Measurements from ENCODE around the gene BEND7. TPM values are rescaled to one million over a fixed set of nuclear protein-coding genes. Genes with fewer than 3 reads are reported as not detected.

BEND7 gene
- total RNA-seq, 1 experiment from 2014 or later, result 12.8 TPM

DNA sequence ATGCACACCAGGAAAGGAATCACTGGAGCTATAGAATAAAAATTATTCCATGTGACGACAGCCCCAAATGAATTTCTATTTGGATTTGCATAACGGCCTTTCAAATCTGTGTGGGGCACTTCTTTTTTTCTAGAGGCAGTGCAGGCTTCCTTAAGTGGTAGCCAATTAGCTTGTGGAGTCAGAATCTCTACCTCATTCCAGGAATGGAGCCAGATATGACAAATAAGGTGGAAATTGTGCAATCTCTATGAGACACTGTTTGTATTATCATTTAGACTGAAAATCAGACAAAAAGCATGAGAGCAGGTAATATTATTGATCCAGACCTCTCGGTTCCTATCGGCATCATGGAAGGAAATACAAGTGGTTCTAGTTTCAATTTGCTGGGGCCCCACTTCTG, 78.7 kb downstream of the BEND7 start:
- Mint-ChIP-seq H3K9me3 (peaks cover 5% of the 10 kb centered on the region; the same call in 1 of the 2 replicates), H3K4me1 (peaks cover 12% of the 10 kb centered on the region), H3K27ac (no peak overlapping the region), H3K27me3 (ENCODE audit: low read depth) (no peaks in the 10 kb centered on the region), H3K4me3 (no peak overlapping the region), H3K36me3 (peaks cover 12% of the 10 kb centered on the region)
- ATAC-seq (no peak), DNase-seq (ENCODE audit: low spot score) (no peak)
- POLR2A ChIA-PET, result no interaction called here
- CTCF ChIA-PET, result interaction anchor here (0.7 to 1.6 kb wide), 5 partner anchors 9 to 87 kb away, joined by 3 to 13 read pairs (median 5); no protein-coding TSS in a partner anchor
- TF ChIP-seq E2F1 (CRISPR knock-in tag; IDR thresholded peaks at IDR 0.05) (no peak), JUN (CRISPR knock-in tag; IDR thresholded peaks at IDR 0.05) (no peak), ELF4 (CRISPR knock-in tag; IDR thresholded peaks at IDR 0.05; ENCODE audit: low read depth) (no peak), RELA (CRISPR knock-in tag; IDR thresholded peaks at IDR 0.05; ENCODE audit: borderline replicate concordance) (no peak), HMGA2 (CRISPR knock-in tag; IDR thresholded peaks at IDR 0.05) (no peak), FOXP1 (CRISPR knock-in tag; IDR thresholded peaks at IDR 0.05; ENCODE audit: borderline replicate concordance) (no peak), PRRX2 (CRISPR knock-in tag; IDR thresholded peaks at IDR 0.05) (no peak)
- TF ChIP-seq, protein P1, sequence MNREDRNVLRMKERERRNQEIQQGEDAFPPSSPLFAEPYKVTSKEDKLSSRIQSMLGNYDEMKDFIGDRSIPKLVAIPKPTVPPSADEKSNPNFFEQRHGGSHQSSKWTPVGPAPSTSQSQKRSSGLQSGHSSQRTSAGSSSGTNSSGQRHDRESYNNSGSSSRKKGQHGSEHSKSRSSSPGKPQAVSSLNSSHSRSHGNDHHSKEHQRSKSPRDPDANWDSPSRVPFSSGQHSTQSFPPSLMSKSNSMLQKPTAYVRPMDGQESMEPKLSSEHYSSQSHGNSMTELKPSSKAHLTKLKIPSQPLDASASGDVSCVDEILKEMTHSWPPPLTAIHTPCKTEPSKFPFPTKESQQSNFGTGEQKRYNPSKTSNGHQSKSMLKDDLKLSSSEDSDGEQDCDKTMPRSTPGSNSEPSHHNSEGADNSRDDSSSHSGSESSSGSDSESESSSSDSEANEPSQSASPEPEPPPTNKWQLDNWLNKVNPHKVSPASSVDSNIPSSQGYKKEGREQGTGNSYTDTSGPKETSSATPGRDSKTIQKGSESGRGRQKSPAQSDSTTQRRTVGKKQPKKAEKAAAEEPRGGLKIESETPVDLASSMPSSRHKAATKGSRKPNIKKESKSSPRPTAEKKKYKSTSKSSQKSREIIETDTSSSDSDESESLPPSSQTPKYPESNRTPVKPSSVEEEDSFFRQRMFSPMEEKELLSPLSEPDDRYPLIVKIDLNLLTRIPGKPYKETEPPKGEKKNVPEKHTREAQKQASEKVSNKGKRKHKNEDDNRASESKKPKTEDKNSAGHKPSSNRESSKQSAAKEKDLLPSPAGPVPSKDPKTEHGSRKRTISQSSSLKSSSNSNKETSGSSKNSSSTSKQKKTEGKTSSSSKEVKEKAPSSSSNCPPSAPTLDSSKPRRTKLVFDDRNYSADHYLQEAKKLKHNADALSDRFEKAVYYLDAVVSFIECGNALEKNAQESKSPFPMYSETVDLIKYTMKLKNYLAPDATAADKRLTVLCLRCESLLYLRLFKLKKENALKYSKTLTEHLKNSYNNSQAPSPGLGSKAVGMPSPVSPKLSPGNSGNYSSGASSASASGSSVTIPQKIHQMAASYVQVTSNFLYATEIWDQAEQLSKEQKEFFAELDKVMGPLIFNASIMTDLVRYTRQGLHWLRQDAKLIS (CRISPR knock-in tag; IDR thresholded peaks at IDR 0.05; ENCODE audit: borderline replicate concordance), result no peak
- TF ChIP-seq, protein P2, sequence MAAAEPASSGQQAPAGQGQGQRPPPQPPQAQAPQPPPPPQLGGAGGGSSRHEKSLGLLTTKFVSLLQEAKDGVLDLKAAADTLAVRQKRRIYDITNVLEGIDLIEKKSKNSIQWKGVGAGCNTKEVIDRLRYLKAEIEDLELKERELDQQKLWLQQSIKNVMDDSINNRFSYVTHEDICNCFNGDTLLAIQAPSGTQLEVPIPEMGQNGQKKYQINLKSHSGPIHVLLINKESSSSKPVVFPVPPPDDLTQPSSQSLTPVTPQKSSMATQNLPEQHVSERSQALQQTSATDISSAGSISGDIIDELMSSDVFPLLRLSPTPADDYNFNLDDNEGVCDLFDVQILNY (CRISPR knock-in tag; IDR thresholded peaks at IDR 0.05), result no peak
- TF ChIP-seq, protein P3, sequence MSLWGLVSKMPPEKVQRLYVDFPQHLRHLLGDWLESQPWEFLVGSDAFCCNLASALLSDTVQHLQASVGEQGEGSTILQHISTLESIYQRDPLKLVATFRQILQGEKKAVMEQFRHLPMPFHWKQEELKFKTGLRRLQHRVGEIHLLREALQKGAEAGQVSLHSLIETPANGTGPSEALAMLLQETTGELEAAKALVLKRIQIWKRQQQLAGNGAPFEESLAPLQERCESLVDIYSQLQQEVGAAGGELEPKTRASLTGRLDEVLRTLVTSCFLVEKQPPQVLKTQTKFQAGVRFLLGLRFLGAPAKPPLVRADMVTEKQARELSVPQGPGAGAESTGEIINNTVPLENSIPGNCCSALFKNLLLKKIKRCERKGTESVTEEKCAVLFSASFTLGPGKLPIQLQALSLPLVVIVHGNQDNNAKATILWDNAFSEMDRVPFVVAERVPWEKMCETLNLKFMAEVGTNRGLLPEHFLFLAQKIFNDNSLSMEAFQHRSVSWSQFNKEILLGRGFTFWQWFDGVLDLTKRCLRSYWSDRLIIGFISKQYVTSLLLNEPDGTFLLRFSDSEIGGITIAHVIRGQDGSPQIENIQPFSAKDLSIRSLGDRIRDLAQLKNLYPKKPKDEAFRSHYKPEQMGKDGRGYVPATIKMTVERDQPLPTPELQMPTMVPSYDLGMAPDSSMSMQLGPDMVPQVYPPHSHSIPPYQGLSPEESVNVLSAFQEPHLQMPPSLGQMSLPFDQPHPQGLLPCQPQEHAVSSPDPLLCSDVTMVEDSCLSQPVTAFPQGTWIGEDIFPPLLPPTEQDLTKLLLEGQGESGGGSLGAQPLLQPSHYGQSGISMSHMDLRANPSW (CRISPR knock-in tag; conservative IDR thresholded peaks at IDR 0.05; ENCODE audit: low read depth), result no peak

DNA sequence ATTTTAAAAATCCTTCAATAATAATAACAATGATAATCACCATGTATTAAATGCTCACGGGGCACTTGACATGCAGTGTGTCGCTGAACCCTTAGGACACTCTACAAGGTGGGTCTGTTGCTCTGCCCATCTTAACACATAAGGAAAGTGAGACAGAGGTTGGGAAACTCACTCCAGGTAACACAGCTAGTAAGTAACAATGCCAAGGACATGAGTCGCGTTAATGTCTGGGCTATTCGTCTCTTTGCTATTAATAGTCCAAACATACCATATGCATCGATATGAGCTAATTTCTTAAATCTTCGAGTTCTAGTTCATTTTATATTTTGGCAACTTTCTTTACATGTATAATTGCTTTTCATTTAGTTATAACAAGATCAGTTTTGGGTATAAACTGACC, 79.5 kb downstream of the BEND7 start:
- Mint-ChIP-seq H3K27ac (no peak overlapping the region), H3K27me3 (ENCODE audit: low read depth) (no peaks in the 10 kb centered on the region), H3K9me3 (peaks cover 5% of the 10 kb centered on the region; the same call in 1 of the 2 replicates), H3K4me1 (peaks cover 16% of the 10 kb centered on the region), H3K36me3 (peaks cover 12% of the 10 kb centered on the region), H3K4me3 (no peak overlapping the region)
- no peak for TF ChIP-seq ZNF121 (CRISPR knock-in tag; IDR thresholded peaks at IDR 0.05)
- no peak for ATAC-seq
- POLR2A ChIA-PET, result no interaction called here
- DNase-seq (ENCODE audit: low spot score), result no peak
- CTCF ChIA-PET, result interaction anchor here (0.9 to 1.6 kb wide), 4 partner anchors 9 to 88 kb away, joined by 4 to 13 read pairs (median 6); no protein-coding TSS in a partner anchor

DNA sequence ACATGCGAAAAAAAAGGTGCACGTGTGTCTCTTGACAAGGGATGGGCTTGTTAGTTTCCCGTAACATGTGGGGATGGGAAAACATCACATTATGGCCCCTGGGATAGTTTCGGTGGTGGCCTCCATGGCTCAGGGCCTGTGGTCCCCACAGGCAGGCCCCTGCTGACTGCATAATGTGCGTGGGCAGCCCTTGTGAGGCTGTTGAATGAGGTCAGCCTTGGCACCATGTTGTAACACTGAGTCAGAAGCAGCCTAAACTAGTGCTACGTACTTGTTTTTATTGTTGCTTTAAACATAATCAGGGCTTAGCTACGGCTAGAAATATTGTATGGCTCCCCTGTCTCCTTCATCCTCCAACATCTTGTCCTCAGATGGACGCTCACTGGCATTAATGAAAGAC, 80.6 kb downstream of the BEND7 start:
- Mint-ChIP-seq H3K27me3 (ENCODE audit: low read depth) (no peaks in the 10 kb centered on the region), H3K27ac (no peak overlapping the region), H3K9me3 (peaks cover 5% of the 10 kb centered on the region; the same call in 1 of the 2 replicates), H3K4me3 (no peak overlapping the region), H3K4me1 (peaks cover 19% of the 10 kb centered on the region), H3K36me3 (peaks cover 12% of the 10 kb centered on the region)
- ChIA-PET CTCF (no interaction called here), POLR2A (no interaction called here)
- no peak for ATAC-seq
- no peak for DNase-seq (ENCODE audit: low spot score)
- TF ChIP-seq, protein P1 (CRISPR knock-in tag; IDR thresholded peaks at IDR 0.05; ENCODE audit: borderline replicate concordance), result no peak
- no peak for TF ChIP-seq RELA (CRISPR knock-in tag; IDR thresholded peaks at IDR 0.05; ENCODE audit: borderline replicate concordance)
- TF ChIP-seq GTF2I (CRISPR knock-in tag; conservative IDR thresholded peaks at IDR 0.05), result no peak
- no peak for TF ChIP-seq ZNF396 (CRISPR knock-in tag; IDR thresholded peaks at IDR 0.05; ENCODE audit: borderline replicate concordance)
- TF ChIP-seq SOX15 (CRISPR knock-in tag; IDR thresholded peaks at IDR 0.05), result no peak
- TF ChIP-seq HMGA2 (CRISPR knock-in tag; IDR thresholded peaks at IDR 0.05), result no peak
- TF ChIP-seq ZMAT4 (CRISPR knock-in tag; IDR thresholded peaks at IDR 0.05), result no peak
- TF ChIP-seq SMAD4 (CRISPR knock-in tag; IDR thresholded peaks at IDR 0.05), result no peak
- TF ChIP-seq, protein P2 (CRISPR knock-in tag; IDR thresholded peaks at IDR 0.05), result no peak

Data from WTC11 (cell line).